ENCODE data around the gene FOXP1. TPM values are rescaled to one million over a fixed set of nuclear protein-coding genes. Genes with fewer than 3 reads are reported as not detected.

FOXP1 gene
- total and polyA plus RNA-seq, 2 of the 8 experiments (the other 6 are each of a cell fraction or from before 2014, with no cell fraction given): 13.9 to 25.4 TPM

DNA sequence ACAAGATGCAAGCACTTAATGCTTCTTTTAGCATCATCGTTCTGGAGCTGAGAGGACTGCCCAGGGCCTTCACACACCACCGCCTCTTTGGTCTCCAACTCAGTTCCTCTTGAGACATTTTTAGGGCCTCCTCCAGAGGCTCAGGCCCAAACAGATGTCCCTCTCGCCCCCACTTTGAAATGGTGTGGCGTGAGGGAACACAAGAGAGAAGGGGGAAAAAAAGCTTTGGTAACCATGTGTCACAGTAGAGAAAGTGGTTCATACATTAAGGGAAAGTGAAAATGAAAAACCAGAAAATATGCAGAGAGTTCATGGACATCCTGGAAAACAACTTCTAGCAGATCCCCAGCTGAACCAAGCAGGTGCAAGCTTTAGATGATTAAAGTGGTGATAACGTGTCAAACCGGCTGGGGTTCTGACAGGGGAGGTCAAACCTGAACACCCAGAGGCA, 33.1 kb upstream of the FOXP1 start:
- no peaks in the 10 kb centered on the region for H3K79me2 ChIP-seq (ENCODE audit: control insufficient read depth in 1 of 2, insufficient read depth in 2 of 2, low read length in 2 of 2)
- no peak overlapping the region for H2BK12ac ChIP-seq (ENCODE audit: low read depth, low read length)
- no peak overlapping the region for H3K56ac ChIP-seq (replicated peaks; ENCODE audit: insufficient read length, low read depth, low read length)
- H3K23ac ChIP-seq (ENCODE audit: insufficient read length): no peak overlapping the region
- 94% methylated on average over 6 of the region's 6 CpGs; no CpG with 5 or more reads in 1 of the 2 experiments for WGBS, 2 experiments (ENCODE audit: extremely low coverage in 1 of 2, insufficient coverage in 1 of 2, insufficient read length in 1 of 2, insufficient replicate concordance in 2 of 2, low coverage in 1 of 2, low lambda C conversion rate in 2 of 2, missing lambda C conversion rate in 1 of 2)
- no peak overlapping the region for H4K8ac ChIP-seq (ENCODE audit: extremely low read depth, insufficient read depth, low read length)
- POLR2A ChIA-PET (ENCODE audit: partially characterized antibody): interaction anchor here (1.3 kb wide), 1 partner anchor 8 kb away, joined by 3 read pairs; no protein-coding TSS in a partner anchor
- no peak overlapping the region for H2BK5ac ChIP-seq (ENCODE audit: low read depth, low read length)
- no peak overlapping the region for H2BK20ac ChIP-seq (ENCODE audit: low read length)
- H3K4me3 ChIP-seq (ENCODE audit: extremely low read depth in 1 of 4, insufficient read depth in 2 of 4, low read depth in 3 of 4, low read length in 4 of 4): no peak overlapping the region
- DNase-seq (ENCODE audit: low read depth in 1 of 2, low spot score in 2 of 2) (no peak), FAIRE-seq (no peak)
- H3K14ac ChIP-seq (ENCODE audit: insufficient read length): no peak overlapping the region
- H2BK15ac ChIP-seq (ENCODE audit: low read length): no peak overlapping the region
- H4K20me1 ChIP-seq (replicated peaks in 1 of 2; ENCODE audit: control insufficient read depth in 1 of 2, insufficient read depth in 2 of 2, low read length in 2 of 2): no peaks in the 10 kb centered on the region
- peaks cover 0 to 4% (median 0%) of the 10 kb centered on the region in 4 experiments; a peak in 2 of 7 replicates for H3K4me1 ChIP-seq (replicated peaks in 1 of 4; ENCODE audit: control insufficient read depth in 3 of 4, insufficient read depth in 4 of 4, low read length in 3 of 4)
- no peak overlapping the region for H3K18ac ChIP-seq (ENCODE audit: extremely low read depth, low read length)
- no peak overlapping the region for H4K91ac ChIP-seq (replicated peaks; ENCODE audit: insufficient read length, low read length)
- no peaks in the 10 kb centered on the region for H3K27me3 ChIP-seq (replicated peaks in 1 of 4; ENCODE audit: control insufficient read depth in 3 of 4, extremely low read depth in 1 of 4, insufficient read depth in 3 of 4, low read length in 3 of 4)
- no peak overlapping the region for H3K4ac ChIP-seq (replicated peaks; ENCODE audit: insufficient read length, low read depth, low read length)
- no peak overlapping the region for H2BK120ac ChIP-seq (replicated peaks; ENCODE audit: low read depth, low read length)
- H3K4me2 ChIP-seq (ENCODE audit: insufficient read depth in 1 of 2, low read depth in 2 of 2, low read length in 2 of 2): no peak overlapping the region
- no peaks in the 10 kb centered on the region for H3K9me3 ChIP-seq (ENCODE audit: insufficient read depth in 2 of 2, low read depth in 1 of 2, low read length in 1 of 2)
- H3K27ac ChIP-seq (ENCODE audit: low read depth, low read length): no peak overlapping the region
- H3K36me3 ChIP-seq (ENCODE audit: control insufficient read depth in 2 of 4, insufficient read depth in 4 of 4, low read length in 3 of 4): no peaks in the 10 kb centered on the region
- H2AFZ ChIP-seq (ENCODE audit: low read length): no peak overlapping the region
- H3K23me2 ChIP-seq (ENCODE audit: low read depth, low read length): no peaks in the 10 kb centered on the region
- CTCF ChIA-PET (ENCODE audit: partially characterized antibody): interaction anchor here (1.1 kb wide), 1 partner anchor 31 kb away, joined by 4 read pairs; no protein-coding TSS in a partner anchor
- H2AK5ac ChIP-seq (ENCODE audit: low read depth, low read length): no peak overlapping the region
- H3K79me1 ChIP-seq (ENCODE audit: low read depth, low read length): no peaks in the 10 kb centered on the region
- H4K5ac ChIP-seq (ENCODE audit: insufficient read length, low read depth, low read length): no peak overlapping the region
- H3K9ac ChIP-seq (replicated peaks in 1 of 4; ENCODE audit: extremely low read depth in 1 of 4, low read depth in 3 of 4, low read length in 3 of 4): no peak overlapping the region
- TF ChIP-seq ASH2L (IDR thresholded peaks at IDR 0.05; ENCODE audit: low read length): no peak
- TF ChIP-seq SUZ12 (IDR thresholded peaks at IDR 0.05; ENCODE audit: low read length): no peak
- no peak for TF ChIP-seq NRF1 (IDR thresholded peaks at IDR 0.05; ENCODE audit: low read depth, low read length)
- TF ChIP-seq POLR2A (IDR thresholded peaks at IDR 0.05; ENCODE audit: control extremely low read depth in 1 of 2, low read depth in 2 of 2, low read length in 2 of 2): no peak
- no peak for TF ChIP-seq JUND (IDR thresholded peaks at IDR 0.05; ENCODE audit: low read length)
- TF ChIP-seq RFX5 (IDR thresholded peaks at IDR 0.05; ENCODE audit: borderline replicate concordance, low read depth, low read length): no peak
- TF ChIP-seq RAD21 (IDR thresholded peaks at IDR 0.05 in 1 of 2, conservative IDR thresholded peaks at IDR 0.05 in 1 of 2; ENCODE audit: low read depth in 2 of 2, low read length in 2 of 2): no peak
- no peak for TF ChIP-seq YY1 (IDR thresholded peaks at IDR 0.05; ENCODE audit: low read depth, low read length)
- TF ChIP-seq KDM5A (IDR thresholded peaks at IDR 0.05; ENCODE audit: low read length): no peak
- no peak for TF ChIP-seq EGR1 (IDR thresholded peaks at IDR 0.05; ENCODE audit: borderline replicate concordance, low read depth, low read length)
- TF ChIP-seq CREB1 (IDR thresholded peaks at IDR 0.05): no peak
- TF ChIP-seq, protein P1, sequence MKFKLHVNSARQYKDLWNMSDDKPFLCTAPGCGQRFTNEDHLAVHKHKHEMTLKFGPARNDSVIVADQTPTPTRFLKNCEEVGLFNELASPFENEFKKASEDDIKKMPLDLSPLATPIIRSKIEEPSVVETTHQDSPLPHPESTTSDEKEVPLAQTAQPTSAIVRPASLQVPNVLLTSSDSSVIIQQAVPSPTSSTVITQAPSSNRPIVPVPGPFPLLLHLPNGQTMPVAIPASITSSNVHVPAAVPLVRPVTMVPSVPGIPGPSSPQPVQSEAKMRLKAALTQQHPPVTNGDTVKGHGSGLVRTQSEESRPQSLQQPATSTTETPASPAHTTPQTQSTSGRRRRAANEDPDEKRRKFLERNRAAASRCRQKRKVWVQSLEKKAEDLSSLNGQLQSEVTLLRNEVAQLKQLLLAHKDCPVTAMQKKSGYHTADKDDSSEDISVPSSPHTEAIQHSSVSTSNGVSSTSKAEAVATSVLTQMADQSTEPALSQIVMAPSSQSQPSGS (IDR thresholded peaks at IDR 0.05; ENCODE audit: low read length): no peak
- TF ChIP-seq FOSL1 (IDR thresholded peaks at IDR 0.05; ENCODE audit: insufficient read depth, low read depth, low read length): no peak

Measured in H1 (cell line).